Peyer's patch (tissue), 4 donors: ENCODE results near the gene CD48. TPM values are rescaled to one million over a fixed set of nuclear protein-coding genes. Genes with fewer than 3 reads are reported as not detected.

Experiments
- DNase-seq, 3 donors: peaks; one replicate each; pipeline ENCODE4 v3.0.0-alpha.2; 2017 to 2019
- H3K27ac ChIP-seq, 4 donors: fragments of 200-600 bp; sonication (generic); one replicate each; pipeline ENCODE4 v1.5.1; 2016 to 2019
- H3K27me3 ChIP-seq, 2 donors: fragments of 200-600 bp; sonication (generic); one replicate each; pipeline ENCODE4 v1.5.1; 2019
- H3K36me3 ChIP-seq, 3 donors: fragments of 200-600 bp; sonication (generic); one replicate each; pipeline ENCODE4 v1.5.1; 2016 to 2019
- H3K4me1 ChIP-seq, 4 donors: fragments of 200-600 bp; sonication (generic); one replicate each; pipeline ENCODE4 v1.5.1; 2016 to 2019
- H3K4me3 ChIP-seq, 4 donors: fragments of 200-600 bp; sonication (generic); 1 replicate in 3 of 4; 2 replicates in 1 of 4; pipeline ENCODE4 v1.5.1; 2016 to 2019; ENCODE audit warnings: mild to moderate bottlenecking in 1 of 4
- H3K9me3 ChIP-seq, 4 donors: fragments of 200-600 bp; sonication (generic); one replicate each; pipeline ENCODE4 v1.5.1; 2016 to 2019; ENCODE audit warnings: mild to moderate bottlenecking in 1 of 4
- CTCF ChIP-seq, 6 experiments: fragments of 450-650 bp in 4 of 6; fragments of 200-600 bp in 2 of 6; sonication (generic) in 1 of 6; IDR thresholded peaks; one replicate each; pipeline ENCODE4 v1.5.1; 2017 to 2019; ENCODE audit warnings: antibody characterized with exemption in 6 of 6, mild to moderate bottlenecking in 3 of 6, moderate library complexity in 1 of 6
- POLR2A ChIP-seq, 2 donors: fragments of 450-650 bp; IDR thresholded peaks; one replicate each; pipeline ENCODE4 v1.5.1; 2017; ENCODE audit warnings: antibody characterized with exemption in 2 of 2, mild to moderate bottlenecking in 2 of 2, moderate library complexity in 2 of 2
- total RNA-seq, 4 donors: library from RNA; depleted of rRNA; stranded (reverse); fragments of >200 nt; gene quantifications; one replicate each; pipeline ENCODE4 v1.1.0, GENCODE V29; 2016

Gene CD48
- total RNA-seq, 4 donors from 2014 or later, result 1.4 to 84.2 (median 9.9) TPM

GRCh38 chr1:160685266-160685665 is 26.4 kb downstream of the CD48 start:
- Histone ChIP-seq H3K4me1 (peaks cover 0 to 14% (median 8%) of the 10 kb centered on the region in 4 donors), H3K27ac (peak overlapping the region in 3 of 4 donors; percentile 8 to 62 (median 34)), H3K36me3 (no peaks in the 10 kb centered on the region), H3K4me3 (no peak overlapping the region), H3K27me3 (no peaks in the 10 kb centered on the region), H3K9me3 (no peaks in the 10 kb centered on the region)
- TF ChIP-seq CTCF (IDR thresholded peaks at IDR 0.05) (no peak), POLR2A (IDR thresholded peaks at IDR 0.05) (no peak)
- no peak for DNase-seq

GRCh38 chr1:160682983-160683865 is 28.4 kb downstream of the CD48 start:
- no peak for DNase-seq
- Histone ChIP-seq H3K36me3 (no peaks in the 10 kb centered on the region), H3K27ac (peak overlapping the region; percentile 34 to 62 (median 48)), H3K27me3 (no peaks in the 10 kb centered on the region), H3K9me3 (no peaks in the 10 kb centered on the region), H3K4me3 (no peak overlapping the region), H3K4me1 (peaks cover 0 to 14% (median 8%) of the 10 kb centered on the region in 4 donors)
- no peak for TF ChIP-seq POLR2A (IDR thresholded peaks at IDR 0.05)
- TF ChIP-seq CTCF (IDR thresholded peaks at IDR 0.05), result no peak

- H3K4me1 ChIP-seq, result peaks cover 0 to 14% (median 8%) of the 10 kb centered on the region in 4 donors
- H3K27me3 ChIP-seq, result no peaks in the 10 kb centered on the region
- no peaks in the 10 kb centered on the region for H3K9me3 ChIP-seq
- no peak for DNase-seq
- TF ChIP-seq CTCF (IDR thresholded peaks at IDR 0.05) (no peak), POLR2A (IDR thresholded peaks at IDR 0.05) (no peak)
- H3K27ac ChIP-seq, result peak overlapping the region in 2 of 4 donors; percentile 30 to 35
- H3K36me3 ChIP-seq, result no peaks in the 10 kb centered on the region
- no peak overlapping the region for H3K4me3 ChIP-seq
Measured at GRCh38 chr1:160681891-160682140, 29.8 kb downstream of the CD48 start.

- H3K9me3 ChIP-seq, result no peaks in the 10 kb centered on the region
- H3K4me1 ChIP-seq, result peaks cover 0 to 14% (median 8%) of the 10 kb centered on the region in 4 donors
- peak overlapping the region in 2 of 4 donors; percentile 30 to 35 for H3K27ac ChIP-seq
- H3K4me3 ChIP-seq, result no peak overlapping the region
- TF ChIP-seq CTCF (IDR thresholded peaks at IDR 0.05) (peak; percentile 57 to 88 (median 77)), POLR2A (IDR thresholded peaks at IDR 0.05) (no peak)
- no peaks in the 10 kb centered on the region for H3K27me3 ChIP-seq
- peak; percentile 78 to 93 (median 82) for DNase-seq
- no peaks in the 10 kb centered on the region for H3K36me3 ChIP-seq
Measured at GRCh38 chr1:160681066-160681890, 30.3 kb downstream of the CD48 start.

GRCh38 chr1:160680399-160680798 is 31.2 kb downstream of the CD48 start:
- no peaks in the 10 kb centered on the region for H3K9me3 ChIP-seq
- no peak for DNase-seq
- H3K27me3 ChIP-seq, result no peaks in the 10 kb centered on the region
- peaks cover 0 to 14% (median 8%) of the 10 kb centered on the region in 4 donors for H3K4me1 ChIP-seq
- H3K27ac ChIP-seq, result no peak overlapping the region
- no peak overlapping the region for H3K4me3 ChIP-seq
- H3K36me3 ChIP-seq, result no peaks in the 10 kb centered on the region
- no peak for TF ChIP-seq POLR2A (IDR thresholded peaks at IDR 0.05)
- no peak for TF ChIP-seq CTCF (IDR thresholded peaks at IDR 0.05)
